Mesothelial cell of epicardium (in vitro differentiated cells): ENCODE data around the gene PLXNA2. TPM values are rescaled to one million over a fixed set of nuclear protein-coding genes. Genes with fewer than 3 reads are reported as not detected.
A peak's percentile ranks its signal among the peaks of the same experiment; 100 is the strongest.

Experiments
- DNase-seq, 2 experiments: peaks; one replicate each; pipeline ENCODE4 v3.0.0; 2021; ENCODE audit warnings: low spot score in 2 of 2; ENCODE audit not compliant: unreplicated experiment in 2 of 2
- H3K27ac Mint-ChIP-seq: 2 replicates; pipeline ENCODE4 v1.8.0; 2021; ENCODE audit warnings: mixed read lengths
- H3K27me3 Mint-ChIP-seq: 2 replicates; pipeline ENCODE4 v1.8.0; 2021; ENCODE audit warnings: low read depth, mixed read lengths
- H3K36me3 Mint-ChIP-seq: 2 replicates; pipeline ENCODE4 v1.8.0; 2021; ENCODE audit warnings: mixed read lengths
- H3K4me1 Mint-ChIP-seq: 2 replicates; pipeline ENCODE4 v1.8.0; 2021; ENCODE audit warnings: mixed read lengths
- H3K4me3 Mint-ChIP-seq: 2 replicates; pipeline ENCODE4 v1.8.0; 2021; ENCODE audit warnings: mild to moderate bottlenecking, moderate library complexity, mixed read lengths
- H3K9me3 Mint-ChIP-seq: 2 replicates; pipeline ENCODE4 v1.8.0; 2021; ENCODE audit warnings: mixed read lengths
- total RNA-seq: library from RNA; stranded (reverse); gene quantifications from 3 replicates; pipeline ENCODE4 v1.2.1, GENCODE V29; 2021
- TF ChIP-seq, protein P1 (sequence below): fragments of 200-600 bp; sonication (generic); IDR thresholded peaks from one replicate; pipeline ENCODE4 v1.5.0; 2021; ENCODE audit warnings: antibody characterized with exemption; ENCODE audit not compliant: unreplicated experiment

Gene PLXNA2
- total RNA-seq, 1 donor from 2014 or later, result 14.7 TPM

DNA sequence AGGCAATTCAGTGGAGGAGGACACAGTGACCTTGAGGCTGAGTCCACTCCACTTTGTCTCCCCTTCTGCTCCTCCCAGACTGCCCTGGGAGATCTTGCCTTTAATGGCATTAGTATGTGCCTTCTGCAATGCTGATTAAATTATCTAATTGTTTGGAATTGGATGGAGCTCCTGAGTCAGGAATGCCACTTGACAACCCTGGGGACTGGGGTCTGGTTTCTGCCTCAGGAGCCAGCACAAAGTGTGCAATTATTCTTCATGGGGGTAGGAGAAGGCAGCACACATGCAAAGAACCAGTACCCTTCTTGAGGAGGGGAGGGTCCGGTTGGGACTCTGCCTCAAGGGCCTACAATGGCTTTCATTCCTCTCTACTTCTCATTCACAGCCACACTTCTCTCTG, 11.9 kb upstream of the PLXNA2 start:
- Mint-ChIP-seq H3K27ac (no peak overlapping the region), H3K9me3 (peaks cover 9% of the 10 kb centered on the region), H3K27me3 (no peaks in the 10 kb centered on the region), H3K4me3 (no peak overlapping the region), H3K36me3 (peaks cover 5% of the 10 kb centered on the region), H3K4me1 (peaks cover 40% of the 10 kb centered on the region)
- no peak for DNase-seq
- TF ChIP-seq, protein P1, sequence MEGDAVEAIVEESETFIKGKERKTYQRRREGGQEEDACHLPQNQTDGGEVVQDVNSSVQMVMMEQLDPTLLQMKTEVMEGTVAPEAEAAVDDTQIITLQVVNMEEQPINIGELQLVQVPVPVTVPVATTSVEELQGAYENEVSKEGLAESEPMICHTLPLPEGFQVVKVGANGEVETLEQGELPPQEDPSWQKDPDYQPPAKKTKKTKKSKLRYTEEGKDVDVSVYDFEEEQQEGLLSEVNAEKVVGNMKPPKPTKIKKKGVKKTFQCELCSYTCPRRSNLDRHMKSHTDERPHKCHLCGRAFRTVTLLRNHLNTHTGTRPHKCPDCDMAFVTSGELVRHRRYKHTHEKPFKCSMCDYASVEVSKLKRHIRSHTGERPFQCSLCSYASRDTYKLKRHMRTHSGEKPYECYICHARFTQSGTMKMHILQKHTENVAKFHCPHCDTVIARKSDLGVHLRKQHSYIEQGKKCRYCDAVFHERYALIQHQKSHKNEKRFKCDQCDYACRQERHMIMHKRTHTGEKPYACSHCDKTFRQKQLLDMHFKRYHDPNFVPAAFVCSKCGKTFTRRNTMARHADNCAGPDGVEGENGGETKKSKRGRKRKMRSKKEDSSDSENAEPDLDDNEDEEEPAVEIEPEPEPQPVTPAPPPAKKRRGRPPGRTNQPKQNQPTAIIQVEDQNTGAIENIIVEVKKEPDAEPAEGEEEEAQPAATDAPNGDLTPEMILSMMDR, result no peak

DNA sequence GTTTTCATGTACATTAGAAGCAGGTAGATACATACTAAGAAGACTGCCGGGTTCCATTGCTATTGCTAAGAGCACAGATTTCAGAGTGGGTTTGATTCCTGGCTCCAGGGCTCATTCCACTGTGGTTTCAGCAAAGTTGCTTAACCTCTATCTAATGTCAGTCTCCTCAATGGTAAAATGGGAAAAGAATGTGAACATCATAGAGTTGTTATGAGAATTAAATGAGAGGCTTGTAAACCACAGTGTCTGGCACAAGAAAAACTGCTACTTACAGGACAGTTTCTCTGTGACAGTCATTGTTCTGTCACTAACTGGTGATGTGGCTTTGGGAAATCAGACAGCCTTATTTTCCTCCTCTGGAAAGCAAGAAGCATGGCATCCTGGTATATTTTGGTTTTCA, 10.7 kb upstream of the PLXNA2 start:
- Mint-ChIP-seq H3K4me3 (no peak overlapping the region), H3K27ac (no peak overlapping the region), H3K36me3 (peaks cover 2% of the 10 kb centered on the region), H3K9me3 (peaks cover 6% of the 10 kb centered on the region), H3K4me1 (peaks cover 48% of the 10 kb centered on the region), H3K27me3 (no peaks in the 10 kb centered on the region)
- no peak for DNase-seq
- TF ChIP-seq, protein P1, result no peak

DNA sequence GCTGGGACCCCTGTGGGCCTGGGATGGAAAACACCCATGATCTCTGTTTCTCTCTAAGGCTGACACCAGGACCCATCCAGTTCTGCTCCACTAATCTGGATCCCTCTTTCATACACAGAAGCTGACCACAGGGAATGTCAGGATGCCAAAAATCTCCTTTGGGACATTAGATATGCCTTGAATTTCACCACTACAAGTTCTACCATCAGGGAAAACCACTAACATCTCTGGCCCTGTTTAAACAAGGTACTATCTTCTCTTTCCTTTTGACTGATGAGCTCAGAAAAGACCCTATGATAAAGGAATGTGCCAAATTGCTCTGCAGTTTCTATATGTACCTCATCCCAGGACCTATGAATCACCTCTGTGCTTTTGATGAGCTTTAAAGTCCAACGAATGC, 10.2 kb upstream of the PLXNA2 start:
- H3K9me3 Mint-ChIP-seq, result peaks cover 2% of the 10 kb centered on the region
- H3K27ac Mint-ChIP-seq, result no peak overlapping the region
- H3K4me3 Mint-ChIP-seq, result no peak overlapping the region
- no peaks in the 10 kb centered on the region for H3K27me3 Mint-ChIP-seq
- peaks cover under 1% of the 10 kb centered on the region for H3K36me3 Mint-ChIP-seq
- peaks cover 48% of the 10 kb centered on the region for H3K4me1 Mint-ChIP-seq
- DNase-seq, result no peak
- TF ChIP-seq, protein P1, result no peak

DNA sequence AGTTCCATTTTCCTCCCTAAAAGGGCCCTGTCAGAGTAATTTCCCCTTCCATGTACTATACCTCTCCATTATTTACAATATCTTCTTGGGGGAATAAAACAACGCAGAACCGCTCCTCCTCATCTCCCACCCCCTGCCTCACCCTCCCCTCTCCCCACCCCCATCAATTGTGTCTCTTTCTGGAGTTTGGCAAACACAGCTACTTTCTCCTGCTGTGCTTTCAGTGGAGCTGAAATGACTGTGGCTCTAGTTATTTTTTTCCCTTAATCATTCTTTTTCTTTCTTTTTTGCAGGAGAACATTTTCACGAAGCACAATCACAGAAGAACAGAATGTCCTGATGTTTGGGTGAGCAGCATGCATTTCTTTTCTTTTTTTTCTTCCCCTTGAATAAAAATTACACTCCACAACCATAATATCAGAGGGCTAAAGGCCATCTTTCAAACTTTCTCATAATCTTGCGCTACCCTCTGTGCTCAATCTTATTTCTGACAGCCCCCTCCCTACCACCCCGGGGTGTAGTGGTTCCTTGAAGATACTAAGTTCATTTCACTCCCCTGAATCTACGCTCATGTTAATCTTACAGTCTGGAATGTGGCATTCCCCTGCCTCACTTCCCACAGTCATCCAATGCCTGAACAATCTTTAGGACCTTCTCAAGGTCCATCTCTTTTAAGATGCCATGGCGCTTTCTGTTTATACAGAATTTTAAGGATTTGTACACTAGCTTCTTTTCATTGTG, 8.8 kb upstream of the PLXNA2 start:
- no peaks in the 10 kb centered on the region for H3K27me3 Mint-ChIP-seq
- no peak for DNase-seq
- H3K27ac Mint-ChIP-seq, result peak overlapping the region; percentile 80
- TF ChIP-seq, protein P1, result no peak
- peaks cover 55% of the 10 kb centered on the region for H3K4me1 Mint-ChIP-seq
- peak overlapping the region; percentile 20 for H3K4me3 Mint-ChIP-seq
- H3K9me3 Mint-ChIP-seq, result no peaks in the 10 kb centered on the region
- no peaks in the 10 kb centered on the region for H3K36me3 Mint-ChIP-seq

DNA sequence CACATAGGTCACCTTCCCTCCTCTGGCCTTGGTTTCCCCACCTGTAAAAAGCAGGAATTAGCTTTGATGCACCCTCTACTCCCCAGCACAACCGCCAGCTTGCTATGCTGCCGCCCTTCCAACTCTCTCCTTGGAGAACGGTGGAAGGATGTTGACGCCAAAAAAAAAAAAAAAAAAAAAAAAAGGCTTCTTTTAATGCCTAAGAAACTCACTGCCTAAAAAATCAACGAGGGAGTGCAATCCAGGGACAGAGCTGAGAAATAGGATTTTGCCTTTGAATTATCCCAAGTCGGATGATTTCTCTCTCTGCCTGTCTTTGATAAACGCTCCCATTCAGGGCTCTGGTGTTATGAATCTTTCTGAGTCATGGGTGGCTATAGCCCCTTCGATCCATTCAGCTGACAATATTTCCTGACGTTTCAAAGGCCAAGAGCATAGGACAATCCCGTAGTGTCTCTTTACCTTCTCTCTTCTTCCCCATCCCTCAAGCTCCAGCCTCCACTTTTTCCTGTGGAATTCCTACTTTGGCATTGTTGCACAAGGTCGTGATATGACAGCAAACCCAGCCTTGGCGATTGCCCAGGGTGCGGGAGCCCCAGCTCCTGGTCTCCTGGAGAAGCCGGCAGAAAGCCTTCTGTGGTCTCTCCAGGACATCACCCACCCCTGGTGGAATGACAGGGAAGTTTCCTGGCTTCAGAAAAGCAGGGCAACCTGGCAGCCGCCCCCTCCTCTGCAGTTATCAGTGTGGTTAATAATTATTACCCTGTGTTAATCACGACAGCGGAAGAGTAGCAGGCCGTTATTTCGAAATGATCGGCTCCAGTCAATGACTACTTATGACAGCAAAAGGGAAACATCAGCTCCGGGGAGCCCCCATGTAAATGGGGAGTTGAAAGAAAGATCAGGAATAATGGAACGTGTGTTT, 8.0 kb upstream of the PLXNA2 start:
- Mint-ChIP-seq H3K36me3 (no peaks in the 10 kb centered on the region), H3K4me3 (no peak overlapping the region), H3K4me1 (peaks cover 55% of the 10 kb centered on the region), H3K9me3 (no peaks in the 10 kb centered on the region), H3K27me3 (no peaks in the 10 kb centered on the region), H3K27ac (no peak overlapping the region)
- TF ChIP-seq, protein P1, result no peak
- DNase-seq, result no peak
